CMK (cell line): ENCODE results near the gene ATG5.
"Not testable (repeated sequence)": the region's sequence is repeated elsewhere in the genome, so short reads cannot be mapped to it uniquely, and the experiment has no call there.

Experiments
- DNase-seq: peaks from one replicate; pipeline ENCODE4 v3.0.0-alpha.2; 2010; ENCODE audit warnings: low read depth

ATG5 gene

GRCh38 chr6:106152952-106153351 lies 172.6 kb downstream of the ATG5 start:
- no peak for DNase-seq

DNA sequence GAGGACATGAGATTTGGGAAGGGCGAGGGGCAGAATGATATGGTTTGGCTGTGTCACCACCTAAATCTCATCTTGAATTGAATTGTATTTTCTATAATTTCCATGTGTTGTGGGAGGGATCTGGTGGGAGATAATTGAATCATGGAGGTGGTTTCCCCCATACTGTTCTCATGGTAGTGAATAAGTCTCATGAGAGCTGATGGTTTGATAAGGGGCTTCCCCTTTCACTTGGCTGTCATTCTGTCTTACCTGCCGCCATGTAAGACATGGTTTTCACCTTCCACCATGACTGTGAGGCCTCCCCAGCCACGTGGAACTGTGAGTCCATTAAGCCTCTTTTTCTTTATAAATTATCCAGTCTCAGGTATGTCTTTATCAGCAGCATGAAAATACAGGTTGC lies 173.1 kb downstream of the ATG5 start:
- not testable (repeated sequence) for DNase-seq

GRCh38 chr6:106149472-106150069 lies 176.0 kb downstream of the ATG5 start:
- DNase-seq, result no peak

DNA sequence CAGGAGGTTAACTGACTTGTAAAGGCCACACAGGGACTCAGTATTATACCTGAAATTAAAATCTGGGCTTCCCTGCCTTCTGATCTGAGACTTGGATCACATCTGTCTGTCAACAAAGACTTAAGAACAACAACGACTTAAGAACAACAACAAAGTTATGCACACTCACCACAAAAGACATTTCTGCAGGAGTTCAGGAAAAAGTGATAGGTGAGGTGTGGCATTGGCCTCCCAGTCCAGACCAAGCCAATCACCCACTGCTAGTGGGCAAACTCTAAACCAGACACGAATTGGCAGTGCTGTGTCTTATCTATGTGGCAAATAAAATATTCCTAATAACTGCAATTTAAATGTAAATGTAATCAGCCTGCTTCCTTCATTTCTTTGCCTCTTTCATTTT lies 178.1 kb downstream of the ATG5 start:
- DNase-seq, result no peak

DNA sequence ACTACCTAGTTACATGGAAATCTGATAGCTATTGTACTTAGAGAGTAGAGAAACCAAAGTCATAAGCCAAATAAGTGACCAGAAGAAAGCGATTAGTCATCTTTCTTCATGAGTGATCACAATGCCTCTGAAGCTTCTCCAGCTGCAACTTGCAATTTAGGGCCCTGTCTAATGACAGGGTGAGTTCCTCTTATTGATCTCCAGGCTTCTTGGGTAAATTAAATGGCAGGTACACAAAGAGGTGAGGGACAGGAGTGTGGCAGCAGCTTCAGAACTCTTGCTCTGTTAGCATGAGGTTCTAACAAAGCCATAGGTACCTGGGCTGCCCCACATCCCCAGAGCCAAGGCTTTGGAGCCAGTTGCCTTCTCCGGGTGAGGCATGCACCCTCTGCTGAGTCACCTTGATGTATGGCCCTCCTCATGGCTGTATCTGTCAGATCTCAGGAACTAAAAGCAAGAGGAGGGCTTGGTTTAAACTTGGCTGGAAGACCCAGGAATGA lies 178.7 kb downstream of the ATG5 start:
- DNase-seq, result no peak

- no peak for DNase-seq
Measured at GRCh38 chr6:106145741-106146227, 179.8 kb downstream of the ATG5 start.

GRCh38 chr6:106145144-106145543 lies 180.4 kb downstream of the ATG5 start:
- no peak for DNase-seq

- DNase-seq, result no peak
Measured at GRCh38 chr6:106143665-106144064, 181.9 kb downstream of the ATG5 start.

- no peak for DNase-seq
Measured at GRCh38 chr6:106142876-106143431, 182.6 kb downstream of the ATG5 start.

DNA sequence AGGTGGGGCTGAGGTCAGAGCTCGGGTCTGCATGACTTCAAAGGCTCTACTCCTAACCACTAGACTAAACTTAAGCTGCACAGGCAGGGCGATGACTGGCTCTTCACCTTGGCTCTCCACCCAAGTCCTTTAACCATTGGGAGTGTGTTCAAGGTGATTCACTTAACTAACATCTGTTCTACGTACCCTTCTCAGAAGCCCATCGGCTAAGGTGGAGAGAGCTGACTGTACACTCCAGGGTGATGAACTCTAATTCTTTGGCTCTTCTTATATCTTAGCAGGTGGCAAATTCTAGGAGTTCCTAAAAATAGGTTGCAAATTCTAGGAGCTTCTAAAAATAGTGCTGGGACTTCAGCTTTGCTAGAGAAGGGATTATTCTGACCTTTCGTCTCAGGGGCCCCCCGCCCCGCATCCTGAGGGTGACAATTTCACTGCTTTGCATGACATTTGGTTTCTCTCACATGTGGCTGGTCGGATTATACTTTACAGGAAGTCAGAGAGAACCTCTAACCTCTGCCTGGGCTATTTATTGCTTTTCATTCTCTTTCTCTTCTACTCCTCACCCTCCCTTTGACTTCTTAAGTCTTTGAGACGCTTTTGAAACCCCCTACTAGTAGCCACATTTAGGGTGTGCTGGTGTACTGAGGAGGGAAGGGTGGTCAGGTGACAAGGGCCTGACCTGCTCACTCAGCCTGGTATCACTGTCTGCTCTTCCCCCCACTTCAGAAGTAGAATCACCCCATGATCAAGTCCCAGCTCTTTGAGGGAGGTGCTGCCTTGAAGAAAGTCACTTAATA lies 183.9 kb downstream of the ATG5 start:
- DNase-seq, result no peak

GRCh38 chr6:106138151-106138550 lies 187.4 kb downstream of the ATG5 start:
- DNase-seq, result no peak

DNA sequence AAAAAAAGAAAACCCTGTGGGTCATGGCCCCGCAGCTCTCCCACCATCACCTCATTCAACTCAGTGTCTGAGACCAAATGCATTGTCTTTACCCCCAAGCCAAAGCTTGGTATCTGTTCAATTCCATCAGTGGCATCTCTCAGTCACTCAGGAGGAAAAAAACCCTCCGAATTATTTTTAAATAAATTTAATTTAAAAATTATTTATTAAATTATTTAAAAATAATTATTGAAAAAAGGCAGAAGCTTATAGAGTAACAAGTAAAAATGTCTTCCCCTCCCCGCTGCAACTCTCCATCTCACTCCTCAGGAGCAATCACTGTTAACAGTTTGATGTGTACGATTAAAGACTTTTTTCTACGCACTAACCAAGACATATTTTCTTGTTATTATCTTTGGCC lies 188.7 kb downstream of the ATG5 start:
- DNase-seq, result no peak

DNA sequence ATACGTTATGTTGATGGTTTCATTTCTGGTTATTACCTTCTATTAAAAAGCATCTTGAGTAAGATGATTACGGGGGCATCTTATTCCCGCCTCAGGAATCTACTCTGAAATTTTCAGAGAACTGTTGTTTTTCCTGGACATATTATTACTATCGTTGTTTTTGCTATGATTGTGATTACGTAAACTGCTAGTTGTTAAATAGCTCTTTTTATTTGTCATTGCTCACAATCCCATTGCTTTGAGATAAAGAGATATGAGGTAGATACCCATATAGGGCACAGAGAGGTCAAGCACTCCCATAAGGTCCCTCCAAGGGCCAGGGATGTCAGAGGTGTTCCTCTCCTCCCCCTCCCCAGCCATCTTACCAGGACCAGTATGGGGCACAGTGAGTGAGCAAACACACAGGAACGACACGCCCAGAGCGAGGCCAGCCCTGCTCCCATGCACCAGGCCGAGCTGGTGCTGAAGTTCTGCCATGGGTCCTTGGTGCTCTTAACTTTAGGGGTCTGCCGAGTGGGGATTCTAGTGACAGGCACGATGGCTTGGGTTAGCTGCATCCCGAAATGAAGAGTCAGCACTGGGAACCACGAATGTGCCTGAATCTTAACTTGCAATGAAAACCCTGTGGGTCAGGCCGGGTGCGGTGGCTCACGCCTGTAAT lies 189.5 kb downstream of the ATG5 start:
- DNase-seq, result no peak

- DNase-seq, result no peak
Measured at GRCh38 chr6:106134906-106135634, 190.5 kb downstream of the ATG5 start.
